HG02678 (cell line): ENCODE results near the gene RMRP.

Experiments
- ATAC-seq: cut with Tn5 transposase; IDR thresholded peaks from one replicate; pipeline ENCODE4 v1.9.1; 2021; ENCODE audit warnings: mild to moderate bottlenecking, moderate library complexity; ENCODE audit not compliant: unreplicated experiment

Gene RMRP

GRCh38 chr9:35657546-35658136, at the start of gene RMRP:
RMRP (minus strand) TSS chr9:35658019.
- peak; percentile 86 for ATAC-seq

GRCh38 chr9:35706951-35707350, 49.1 kb upstream of the RMRP start:
- no peak for ATAC-seq

- ATAC-seq: no peak
Measured at GRCh38 chr9:35705836-35706430, 48.1 kb upstream of the RMRP start.

GRCh38 chr9:35705372-35705771, 47.6 kb upstream of the RMRP start:
- no peak for ATAC-seq

- no peak for ATAC-seq
Measured at GRCh38 chr9:35703906-35704672, 46.3 kb upstream of the RMRP start.

GRCh38 chr9:35702696-35703095, 44.9 kb upstream of the RMRP start:
- no peak for ATAC-seq

GRCh38 chr9:35700942-35701341, 43.1 kb upstream of the RMRP start:
- ATAC-seq: no peak

- ATAC-seq: no peak
Measured at GRCh38 chr9:35700031-35700430, 42.2 kb upstream of the RMRP start.

- no peak for ATAC-seq
Measured at GRCh38 chr9:35698231-35698630, 40.4 kb upstream of the RMRP start.

GRCh38 chr9:35697486-35697885, 39.7 kb upstream of the RMRP start:
- no peak for ATAC-seq

GRCh38 chr9:35696520-35697215, 38.8 kb upstream of the RMRP start:
- ATAC-seq: peak; percentile 91

GRCh38 chr9:35695943-35696401, 38.2 kb upstream of the RMRP start:
- ATAC-seq: no peak

- ATAC-seq: no peak
Measured at GRCh38 chr9:35691757-35692301, 34.0 kb upstream of the RMRP start.

- ATAC-seq: no peak
Measured at GRCh38 chr9:35691334-35691650, 33.5 kb upstream of the RMRP start.

- ATAC-seq: peak; percentile 37
Measured at GRCh38 chr9:35690614-35691333, 33.0 kb upstream of the RMRP start.

- ATAC-seq: peak; percentile 6
Measured at GRCh38 chr9:35690294-35690613, 32.4 kb upstream of the RMRP start.

- ATAC-seq: no peak
Measured at GRCh38 chr9:35689542-35690293, 31.9 kb upstream of the RMRP start, which contains the start of gene TPM2. TPM2 (minus strand) TSS chr9:35689925; CDS start chr9:35689817, 108 bp downstream.

GRCh38 chr9:35688558-35689541, 31.0 kb upstream of the RMRP start:
- no peak for ATAC-seq
